ENCODE data around the gene MORF4L1. TPM values are rescaled to one million over a fixed set of nuclear protein-coding genes. Genes with fewer than 3 reads are reported as not detected.

Gene MORF4L1
- total RNA-seq, 2 donors from 2014 or later = 151 to 304 TPM

DNA sequence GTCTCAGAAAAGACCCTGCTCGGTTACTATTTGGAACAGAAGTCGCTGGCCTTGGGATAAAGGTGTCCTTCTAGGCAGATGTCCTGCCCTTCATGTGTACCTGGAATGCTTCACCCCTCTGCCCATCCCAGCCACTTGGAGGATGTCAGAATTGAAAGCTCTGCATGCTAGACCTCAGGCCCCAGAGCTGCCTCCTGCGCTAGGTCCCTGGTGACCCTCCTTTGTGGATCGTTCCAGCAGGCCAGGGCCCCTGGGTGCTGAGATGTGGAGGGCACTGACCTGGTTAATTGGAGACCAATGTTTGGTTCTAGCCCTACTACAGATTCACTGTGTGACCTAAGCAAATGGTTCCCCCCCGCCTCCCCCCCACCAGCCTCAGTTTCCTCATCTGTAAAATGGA, 74.8 kb downstream of the MORF4L1 start:
- intact Hi-C loops (cut with DNase I) = loop anchor here (5.0 kb wide), 1 partner anchor 35 kb away; no protein-coding TSS in a partner anchor
- H3K4me1 ChIP-seq (replicated peaks) = no peaks in the 10 kb centered on the region
- no peak for DNase-seq (ENCODE audit: low spot score)
- 92% methylated on average over 5 of the region's 5 CpGs for WGBS
- H3K9me3 ChIP-seq = no peaks in the 10 kb centered on the region
- TF ChIP-seq POLR2AphosphoS5 (IDR thresholded peaks at IDR 0.05) = no peak
- TF ChIP-seq, protein P1, sequence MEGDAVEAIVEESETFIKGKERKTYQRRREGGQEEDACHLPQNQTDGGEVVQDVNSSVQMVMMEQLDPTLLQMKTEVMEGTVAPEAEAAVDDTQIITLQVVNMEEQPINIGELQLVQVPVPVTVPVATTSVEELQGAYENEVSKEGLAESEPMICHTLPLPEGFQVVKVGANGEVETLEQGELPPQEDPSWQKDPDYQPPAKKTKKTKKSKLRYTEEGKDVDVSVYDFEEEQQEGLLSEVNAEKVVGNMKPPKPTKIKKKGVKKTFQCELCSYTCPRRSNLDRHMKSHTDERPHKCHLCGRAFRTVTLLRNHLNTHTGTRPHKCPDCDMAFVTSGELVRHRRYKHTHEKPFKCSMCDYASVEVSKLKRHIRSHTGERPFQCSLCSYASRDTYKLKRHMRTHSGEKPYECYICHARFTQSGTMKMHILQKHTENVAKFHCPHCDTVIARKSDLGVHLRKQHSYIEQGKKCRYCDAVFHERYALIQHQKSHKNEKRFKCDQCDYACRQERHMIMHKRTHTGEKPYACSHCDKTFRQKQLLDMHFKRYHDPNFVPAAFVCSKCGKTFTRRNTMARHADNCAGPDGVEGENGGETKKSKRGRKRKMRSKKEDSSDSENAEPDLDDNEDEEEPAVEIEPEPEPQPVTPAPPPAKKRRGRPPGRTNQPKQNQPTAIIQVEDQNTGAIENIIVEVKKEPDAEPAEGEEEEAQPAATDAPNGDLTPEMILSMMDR (IDR thresholded peaks at IDR 0.05) = no peak
- no peak for TF ChIP-seq POLR2A (IDR thresholded peaks at IDR 0.05)
- H3K27me3 ChIP-seq (replicated peaks; ENCODE audit: insufficient read depth) = no peaks in the 10 kb centered on the region
- no peak overlapping the region for H3K4me3 ChIP-seq
- H3K27ac ChIP-seq = no peak overlapping the region
- H3K36me3 ChIP-seq = no peaks in the 10 kb centered on the region

Small RNAs within 50 kb of the gene (small RNA-seq; reads per million reads assigned to genes)
- gene RNU6-415P = 0 reads per million in 2 donors

Other genes with a start within 250 kb of the MORF4L1 start
- 1 to 10 TPM in 1 of 2 donors, not detected in 1; 3.0 TPM for gene CHRNB4, start 231.7 kb upstream of the MORF4L1 start, total RNA-seq
- gene ADAMTS7, start 61.4 kb upstream of the MORF4L1 start, total RNA-seq = 1 to 10 TPM; 1.6 to 7.8 TPM
- gene CTSH, start 72.2 kb downstream of the MORF4L1 start, total RNA-seq = 100 to 1,000 TPM; 257 to 415 TPM
- gene RASGRF1, start 217.9 kb downstream of the MORF4L1 start, total RNA-seq = 1 to 10 TPM in 1 of 2 donors, under 1 TPM in 1; 0.09 to 1.1 TPM

Data from prostate gland (tissue), 2 donors.